ENCODE data around the gene GPR84.

DNA sequence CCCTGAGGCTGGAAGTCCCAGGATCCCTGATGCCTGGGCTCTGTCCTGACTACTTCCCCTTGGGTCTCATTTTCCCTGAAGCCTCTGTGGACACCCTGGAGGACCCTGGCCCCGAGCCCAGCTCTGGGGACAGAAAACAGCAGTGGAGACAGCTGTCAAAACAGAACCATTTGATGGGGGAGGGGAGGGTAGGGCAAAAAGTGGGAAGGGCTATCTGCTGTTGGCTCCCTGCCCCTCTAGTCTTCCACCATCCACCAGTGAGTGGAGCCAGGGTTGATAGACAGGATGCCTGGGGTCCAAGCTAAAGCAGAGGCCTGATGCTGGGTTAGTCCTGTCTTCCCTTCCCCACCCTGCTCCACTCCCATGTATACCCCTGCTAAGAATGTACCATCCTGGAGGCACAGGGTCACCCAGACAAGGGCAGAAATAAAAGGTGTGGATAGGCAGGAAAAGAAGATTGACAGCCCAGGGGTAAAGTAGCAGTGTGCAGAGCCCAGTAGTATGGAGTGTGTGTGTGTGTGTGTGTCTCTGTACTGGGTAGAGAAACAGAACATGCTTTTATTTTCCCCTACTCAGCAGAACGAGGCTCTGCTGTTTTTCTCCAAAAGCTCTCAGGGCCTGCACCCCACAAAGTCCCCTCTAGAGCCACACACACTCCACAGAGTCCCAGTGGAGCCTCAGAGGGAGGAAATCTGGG lies 10.4 kb upstream of the GPR84 start:
- TF ChIP-seq, protein P1, sequence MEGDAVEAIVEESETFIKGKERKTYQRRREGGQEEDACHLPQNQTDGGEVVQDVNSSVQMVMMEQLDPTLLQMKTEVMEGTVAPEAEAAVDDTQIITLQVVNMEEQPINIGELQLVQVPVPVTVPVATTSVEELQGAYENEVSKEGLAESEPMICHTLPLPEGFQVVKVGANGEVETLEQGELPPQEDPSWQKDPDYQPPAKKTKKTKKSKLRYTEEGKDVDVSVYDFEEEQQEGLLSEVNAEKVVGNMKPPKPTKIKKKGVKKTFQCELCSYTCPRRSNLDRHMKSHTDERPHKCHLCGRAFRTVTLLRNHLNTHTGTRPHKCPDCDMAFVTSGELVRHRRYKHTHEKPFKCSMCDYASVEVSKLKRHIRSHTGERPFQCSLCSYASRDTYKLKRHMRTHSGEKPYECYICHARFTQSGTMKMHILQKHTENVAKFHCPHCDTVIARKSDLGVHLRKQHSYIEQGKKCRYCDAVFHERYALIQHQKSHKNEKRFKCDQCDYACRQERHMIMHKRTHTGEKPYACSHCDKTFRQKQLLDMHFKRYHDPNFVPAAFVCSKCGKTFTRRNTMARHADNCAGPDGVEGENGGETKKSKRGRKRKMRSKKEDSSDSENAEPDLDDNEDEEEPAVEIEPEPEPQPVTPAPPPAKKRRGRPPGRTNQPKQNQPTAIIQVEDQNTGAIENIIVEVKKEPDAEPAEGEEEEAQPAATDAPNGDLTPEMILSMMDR (IDR thresholded peaks at IDR 0.05) = no peak
- TF ChIP-seq SMC3 (IDR thresholded peaks at IDR 0.05; ENCODE audit: low read depth, low read length) = no peak
- no peak for TF ChIP-seq GATA2 (CRISPR knock-in tag; IDR thresholded peaks at IDR 0.05)
- no peak for TF ChIP-seq EZH2phosphoT487 (IDR thresholded peaks at IDR 0.05; ENCODE audit: borderline replicate concordance, low read depth)
- TF ChIP-seq JUND (IDR thresholded peaks at IDR 0.05) = no peak
- TF ChIP-seq, protein P2, sequence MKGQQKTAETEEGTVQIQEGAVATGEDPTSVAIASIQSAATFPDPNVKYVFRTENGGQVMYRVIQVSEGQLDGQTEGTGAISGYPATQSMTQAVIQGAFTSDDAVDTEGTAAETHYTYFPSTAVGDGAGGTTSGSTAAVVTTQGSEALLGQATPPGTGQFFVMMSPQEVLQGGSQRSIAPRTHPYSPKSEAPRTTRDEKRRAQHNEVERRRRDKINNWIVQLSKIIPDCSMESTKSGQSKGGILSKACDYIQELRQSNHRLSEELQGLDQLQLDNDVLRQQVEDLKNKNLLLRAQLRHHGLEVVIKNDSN (IDR thresholded peaks at IDR 0.05; ENCODE audit: borderline replicate concordance, low read depth) = no peak
- TF ChIP-seq, protein P3, sequence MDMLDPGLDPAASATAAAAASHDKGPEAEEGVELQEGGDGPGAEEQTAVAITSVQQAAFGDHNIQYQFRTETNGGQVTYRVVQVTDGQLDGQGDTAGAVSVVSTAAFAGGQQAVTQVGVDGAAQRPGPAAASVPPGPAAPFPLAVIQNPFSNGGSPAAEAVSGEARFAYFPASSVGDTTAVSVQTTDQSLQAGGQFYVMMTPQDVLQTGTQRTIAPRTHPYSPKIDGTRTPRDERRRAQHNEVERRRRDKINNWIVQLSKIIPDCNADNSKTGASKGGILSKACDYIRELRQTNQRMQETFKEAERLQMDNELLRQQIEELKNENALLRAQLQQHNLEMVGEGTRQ (IDR thresholded peaks at IDR 0.05; ENCODE audit: borderline replicate concordance, low read depth, low read length) = no peak
- no peak for TF ChIP-seq POLR2AphosphoS5 (IDR thresholded peaks at IDR 0.05; ENCODE audit: low read depth, low read length)
- TF ChIP-seq MXI1 (IDR thresholded peaks at IDR 0.05; ENCODE audit: low read depth, low read length) = no peak
- TF ChIP-seq, protein P4, sequence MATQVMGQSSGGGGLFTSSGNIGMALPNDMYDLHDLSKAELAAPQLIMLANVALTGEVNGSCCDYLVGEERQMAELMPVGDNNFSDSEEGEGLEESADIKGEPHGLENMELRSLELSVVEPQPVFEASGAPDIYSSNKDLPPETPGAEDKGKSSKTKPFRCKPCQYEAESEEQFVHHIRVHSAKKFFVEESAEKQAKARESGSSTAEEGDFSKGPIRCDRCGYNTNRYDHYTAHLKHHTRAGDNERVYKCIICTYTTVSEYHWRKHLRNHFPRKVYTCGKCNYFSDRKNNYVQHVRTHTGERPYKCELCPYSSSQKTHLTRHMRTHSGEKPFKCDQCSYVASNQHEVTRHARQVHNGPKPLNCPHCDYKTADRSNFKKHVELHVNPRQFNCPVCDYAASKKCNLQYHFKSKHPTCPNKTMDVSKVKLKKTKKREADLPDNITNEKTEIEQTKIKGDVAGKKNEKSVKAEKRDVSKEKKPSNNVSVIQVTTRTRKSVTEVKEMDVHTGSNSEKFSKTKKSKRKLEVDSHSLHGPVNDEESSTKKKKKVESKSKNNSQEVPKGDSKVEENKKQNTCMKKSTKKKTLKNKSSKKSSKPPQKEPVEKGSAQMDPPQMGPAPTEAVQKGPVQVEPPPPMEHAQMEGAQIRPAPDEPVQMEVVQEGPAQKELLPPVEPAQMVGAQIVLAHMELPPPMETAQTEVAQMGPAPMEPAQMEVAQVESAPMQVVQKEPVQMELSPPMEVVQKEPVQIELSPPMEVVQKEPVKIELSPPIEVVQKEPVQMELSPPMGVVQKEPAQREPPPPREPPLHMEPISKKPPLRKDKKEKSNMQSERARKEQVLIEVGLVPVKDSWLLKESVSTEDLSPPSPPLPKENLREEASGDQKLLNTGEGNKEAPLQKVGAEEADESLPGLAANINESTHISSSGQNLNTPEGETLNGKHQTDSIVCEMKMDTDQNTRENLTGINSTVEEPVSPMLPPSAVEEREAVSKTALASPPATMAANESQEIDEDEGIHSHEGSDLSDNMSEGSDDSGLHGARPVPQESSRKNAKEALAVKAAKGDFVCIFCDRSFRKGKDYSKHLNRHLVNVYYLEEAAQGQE (IDR thresholded peaks at IDR 0.05; ENCODE audit: low read depth, low read length) = no peak
- TF ChIP-seq FOXM1 (IDR thresholded peaks at IDR 0.05; ENCODE audit: low read depth) = no peak
- no peak for TF ChIP-seq ELF1 (IDR thresholded peaks at IDR 0.05)
- no peak for TF ChIP-seq RAD21 (IDR thresholded peaks at IDR 0.05; ENCODE audit: low read length)
